ENCODE results near the gene PDE11A.

PDE11A gene

DNA sequence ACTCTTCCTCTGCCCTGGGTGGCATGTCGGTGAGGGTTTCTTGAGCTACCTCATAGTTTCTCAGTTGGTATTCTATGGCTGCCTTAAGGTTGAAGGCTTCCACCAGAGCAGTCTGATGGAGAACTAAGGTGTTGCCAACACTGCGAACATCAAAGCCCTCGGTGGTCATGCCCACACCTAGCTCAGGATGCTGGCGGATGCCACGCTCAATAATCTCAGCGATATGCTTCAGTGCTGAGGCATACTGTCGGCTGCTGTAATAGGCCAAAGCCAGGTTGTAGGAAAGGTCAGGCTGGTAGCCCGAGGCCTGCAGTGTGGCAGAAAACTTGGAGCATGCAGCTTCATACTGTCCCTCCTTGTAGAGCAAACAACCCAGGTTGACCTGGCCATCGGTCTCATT lies 454.7 kb downstream of the PDE11A start:
- no peak for DNase-seq

DNA sequence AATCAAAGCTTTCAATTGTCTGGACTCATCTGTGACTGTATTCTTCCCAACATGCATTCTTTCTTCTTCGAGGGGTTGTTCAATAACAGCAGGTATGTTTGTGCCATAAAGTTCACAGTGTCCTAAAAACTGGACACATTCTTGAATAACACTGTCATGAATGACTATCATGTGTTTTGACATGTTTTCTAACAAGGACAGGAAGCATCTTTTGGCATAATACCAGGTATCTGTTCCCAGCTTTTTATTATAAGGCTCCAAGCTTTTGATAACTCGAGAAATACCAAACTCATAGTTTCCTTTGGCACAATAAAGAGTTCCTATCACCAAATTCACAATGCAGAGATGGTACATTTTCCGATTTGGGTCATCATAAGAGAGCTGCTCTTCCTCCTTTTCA lies 455.8 kb downstream of the PDE11A start:
- DNase-seq, result no peak

DNA sequence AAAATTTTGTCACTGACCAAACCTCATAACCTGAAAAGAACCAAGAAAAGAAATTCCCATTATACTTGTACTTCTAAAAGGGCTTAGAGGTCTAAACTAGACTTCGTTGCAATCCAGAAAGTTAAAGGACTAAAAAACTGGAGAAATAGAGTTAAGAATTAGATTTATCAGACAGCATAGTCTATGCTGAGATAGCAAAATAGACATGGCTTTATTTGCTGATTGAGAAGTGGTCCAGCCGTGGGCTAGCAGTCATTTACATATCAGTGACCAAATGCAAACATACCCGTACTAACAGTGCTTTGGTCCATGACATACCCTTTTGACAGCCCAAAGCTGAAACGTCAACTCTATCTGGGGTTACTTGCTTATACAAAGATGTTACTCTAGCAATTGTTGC lies 456.5 kb downstream of the PDE11A start:
- no peak for DNase-seq

DNA sequence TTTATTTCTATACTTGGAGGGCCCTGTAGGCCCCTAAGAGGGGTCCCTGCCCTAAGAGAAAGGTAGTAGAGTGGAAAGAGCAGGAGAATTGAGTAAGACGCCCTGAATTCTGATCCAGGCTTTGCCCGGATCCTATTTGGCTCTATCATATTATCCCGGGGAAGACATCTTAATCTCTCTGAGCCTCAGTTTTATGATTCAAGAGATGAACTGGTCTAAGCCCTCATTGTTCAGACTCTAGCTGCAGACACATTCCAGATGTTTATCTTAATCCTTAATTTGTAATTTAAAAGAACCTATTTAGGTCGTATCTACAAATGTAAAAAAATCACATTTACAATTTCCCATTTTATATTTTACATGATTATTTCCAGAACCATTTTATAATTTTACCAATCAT lies 459.9 kb downstream of the PDE11A start:
- DNase-seq, result no peak

DNA sequence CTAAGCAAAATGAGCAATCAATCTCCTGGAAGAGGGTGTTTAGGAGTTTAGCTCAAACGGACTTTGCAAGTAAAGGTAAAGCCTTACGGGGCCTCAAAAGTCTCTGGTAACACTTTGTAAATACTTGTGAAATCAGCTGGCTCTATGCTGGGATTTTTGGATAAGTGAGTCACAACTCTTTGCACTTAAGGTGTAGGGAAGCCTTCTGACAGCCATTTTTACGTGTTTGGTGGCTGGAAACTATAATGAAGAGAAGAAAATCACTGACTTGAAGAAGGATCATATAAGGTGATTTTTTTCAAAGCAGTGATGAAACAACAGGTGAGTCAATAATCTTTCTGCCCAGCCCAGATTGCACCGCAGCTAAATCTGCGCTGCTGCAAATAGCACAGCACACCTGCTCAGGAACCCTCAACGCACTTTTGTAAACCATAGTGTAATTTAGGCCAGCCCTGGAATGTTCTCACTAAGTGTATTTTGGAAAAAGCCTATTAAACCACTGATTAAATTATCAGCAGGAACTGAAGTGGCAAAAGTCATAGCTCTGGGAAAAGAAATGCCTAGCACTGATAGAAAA lies 461.2 kb downstream of the PDE11A start:
- DNase-seq, result no peak

DNA sequence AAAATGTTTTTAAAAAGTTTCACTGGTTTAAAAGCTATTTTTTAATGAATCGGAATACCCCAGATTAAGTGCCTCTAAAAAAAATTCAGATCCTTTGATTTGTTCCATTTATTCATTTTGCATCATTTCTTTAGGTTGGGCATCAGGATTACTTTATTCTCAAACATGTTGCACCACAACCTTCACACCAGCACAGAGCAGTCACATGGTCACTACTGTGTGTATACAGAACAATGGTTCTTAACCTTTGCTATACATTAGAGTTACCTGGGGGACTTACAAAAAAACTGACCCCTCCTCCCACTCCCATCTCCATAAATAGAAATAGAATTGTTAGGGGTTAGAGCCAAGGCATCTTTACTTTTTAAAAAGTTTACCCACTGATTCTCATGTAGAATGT lies 461.8 kb downstream of the PDE11A start:
- DNase-seq, result no peak

DNA sequence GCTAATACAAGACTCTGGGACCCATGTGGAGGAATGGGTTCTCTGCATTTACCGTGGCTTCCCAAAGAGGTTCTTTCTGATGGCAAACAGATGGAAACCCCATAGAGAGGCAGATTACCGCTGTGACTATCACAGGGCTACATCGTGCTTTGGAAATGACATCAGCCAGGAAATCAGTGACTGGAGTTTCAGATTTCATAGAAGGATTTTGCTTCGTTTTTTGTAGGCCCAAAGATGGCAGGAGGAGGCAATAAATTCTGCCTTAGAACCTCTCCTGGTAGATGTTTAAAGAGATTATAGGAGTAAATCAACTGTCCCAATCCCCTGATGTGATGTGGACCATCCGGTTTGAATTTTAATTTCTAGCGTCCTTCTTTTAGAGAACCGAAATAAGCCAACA lies 465.9 kb downstream of the PDE11A start:
- DNase-seq, result no peak

DNA sequence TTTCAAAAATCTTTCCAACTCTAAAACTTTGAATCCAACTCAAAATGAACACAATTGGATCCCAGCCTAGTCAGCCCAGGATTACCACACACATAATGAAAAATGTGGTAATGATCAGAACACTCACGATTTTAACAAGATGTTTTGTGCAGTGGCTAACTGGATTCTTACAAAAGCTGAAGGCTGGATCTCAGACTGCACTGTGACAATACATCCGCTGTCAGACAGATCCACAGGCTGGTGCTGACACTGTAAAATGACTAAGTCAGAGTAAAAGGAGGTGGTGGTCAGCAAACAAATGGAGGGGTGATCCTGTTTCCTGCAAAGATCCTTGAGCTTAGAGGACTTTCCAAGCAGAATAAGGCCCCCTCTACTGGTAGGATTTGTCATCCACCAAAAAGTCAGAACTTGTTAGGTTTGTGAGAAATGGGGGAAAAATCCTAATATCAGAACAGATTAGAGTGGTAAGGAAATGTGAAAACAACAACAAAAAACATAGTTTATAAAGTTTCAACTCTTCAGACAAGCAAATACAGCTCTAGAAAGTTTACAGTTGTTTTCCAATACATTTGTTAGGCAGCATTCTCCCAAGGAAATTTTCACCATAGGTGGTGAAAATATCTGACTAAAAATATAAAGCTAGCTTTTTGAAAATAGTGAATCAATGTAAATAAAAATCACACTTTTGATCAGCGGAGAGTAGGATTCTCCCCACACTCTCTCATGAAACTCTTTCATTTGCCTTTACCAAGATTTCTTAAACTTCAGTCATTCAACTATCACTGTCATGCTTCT lies 468.1 kb downstream of the PDE11A start:
- peak; percentile 36 for DNase-seq

DNA sequence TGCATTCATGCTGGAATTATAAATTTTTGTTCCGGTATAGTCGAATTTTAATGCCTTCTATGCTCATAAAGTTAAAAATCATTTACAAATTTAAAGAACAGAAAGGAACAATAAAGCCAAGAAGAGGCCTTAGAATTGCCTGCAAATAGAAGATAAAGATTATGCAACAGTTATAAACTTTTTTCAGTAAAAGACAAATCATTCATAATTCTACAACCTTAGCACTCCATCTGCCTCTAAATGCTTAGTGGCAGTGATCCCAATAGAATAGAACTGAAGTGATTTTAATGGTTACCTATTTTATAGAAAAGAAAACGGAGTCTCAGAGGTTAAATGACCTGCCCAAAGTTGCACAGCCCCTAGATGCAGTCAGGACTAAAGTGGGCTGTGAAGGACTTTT lies 468.8 kb downstream of the PDE11A start:
- no peak for DNase-seq

DNA sequence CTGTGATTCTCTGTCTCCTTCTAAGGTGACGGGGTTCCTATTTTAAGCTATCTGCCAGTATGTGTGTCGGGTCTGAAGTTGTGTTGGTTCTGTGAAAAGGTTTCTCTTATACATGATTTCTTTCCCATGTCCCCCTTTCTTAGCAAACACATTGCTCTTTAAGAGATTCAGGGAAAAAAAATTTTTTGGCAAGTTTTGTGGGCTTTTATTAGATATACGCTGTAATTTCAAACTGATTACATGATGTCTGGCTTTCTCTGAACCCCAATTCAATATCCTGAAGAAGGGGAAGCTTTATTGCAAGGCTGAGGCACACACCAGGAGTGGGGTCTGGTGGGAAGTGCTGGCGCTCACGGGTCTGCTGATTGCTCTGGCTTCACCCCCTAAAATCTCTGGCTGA lies 469.4 kb downstream of the PDE11A start:
- DNase-seq, result no peak

DNA sequence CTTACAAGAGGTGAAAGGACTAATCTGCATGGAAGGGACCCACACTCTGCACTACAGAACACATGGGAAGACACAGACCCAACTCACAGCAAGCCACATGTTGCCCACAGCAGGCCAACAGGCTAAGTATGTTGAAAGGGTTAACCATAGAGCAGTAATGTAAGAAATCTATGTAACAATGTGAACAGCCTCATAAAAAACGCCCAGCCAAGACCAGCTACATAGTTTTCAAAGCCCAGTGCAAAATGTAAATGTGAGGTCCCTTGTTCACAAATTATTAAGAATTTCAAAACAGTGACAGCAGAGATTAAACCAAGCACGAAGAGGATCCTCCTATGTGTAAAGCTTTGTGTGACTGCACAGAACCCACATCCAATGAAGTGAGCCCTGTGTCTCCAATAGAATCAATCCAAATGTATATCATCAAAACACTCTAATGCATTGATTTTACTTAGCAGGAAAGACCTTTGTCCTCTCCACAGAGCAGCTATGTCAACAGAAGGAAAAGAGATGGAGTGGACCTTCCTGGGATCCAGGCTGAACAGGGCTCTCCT lies 469.9 kb downstream of the PDE11A start:
- no peak for DNase-seq

DNA sequence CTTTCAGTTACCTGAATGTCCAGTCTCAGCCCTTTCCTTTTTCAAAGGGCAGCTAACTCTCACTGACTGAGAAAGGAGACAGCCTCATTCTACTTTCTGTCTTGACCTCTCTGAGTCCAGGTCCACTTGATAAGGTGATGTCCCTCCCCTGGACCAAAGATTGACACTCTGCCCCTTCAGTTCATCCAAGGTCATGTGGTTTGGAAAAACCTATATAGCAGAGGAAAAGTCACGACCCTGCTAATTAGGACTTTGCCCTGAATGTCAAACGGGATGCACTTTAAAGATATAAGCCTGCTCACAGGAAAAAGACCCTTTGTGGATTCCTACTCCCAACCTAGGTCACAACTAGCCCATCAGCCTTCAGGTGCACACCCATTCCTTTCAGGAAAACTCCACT lies 471.7 kb downstream of the PDE11A start:
- no peak for DNase-seq

DNA sequence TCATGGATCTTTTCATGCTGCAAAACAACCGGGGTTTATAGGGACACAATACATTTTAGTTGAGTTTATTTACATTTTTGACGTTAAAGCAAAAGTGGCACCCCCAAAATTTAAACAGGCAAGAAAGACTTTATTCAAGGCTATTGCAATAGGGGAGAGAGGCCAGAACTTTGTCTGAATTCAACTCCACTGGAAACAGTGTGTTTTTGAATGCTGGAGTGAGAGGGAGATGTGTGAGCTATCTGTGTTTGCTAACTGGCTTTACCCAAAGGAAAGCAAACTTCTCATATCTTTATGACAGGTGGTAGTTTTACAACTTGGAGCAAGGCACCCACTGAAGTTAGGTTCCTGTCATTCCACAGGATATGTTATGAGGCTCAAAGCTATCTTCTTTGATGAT lies 472.6 kb downstream of the PDE11A start:
- DNase-seq, result no peak

DNA sequence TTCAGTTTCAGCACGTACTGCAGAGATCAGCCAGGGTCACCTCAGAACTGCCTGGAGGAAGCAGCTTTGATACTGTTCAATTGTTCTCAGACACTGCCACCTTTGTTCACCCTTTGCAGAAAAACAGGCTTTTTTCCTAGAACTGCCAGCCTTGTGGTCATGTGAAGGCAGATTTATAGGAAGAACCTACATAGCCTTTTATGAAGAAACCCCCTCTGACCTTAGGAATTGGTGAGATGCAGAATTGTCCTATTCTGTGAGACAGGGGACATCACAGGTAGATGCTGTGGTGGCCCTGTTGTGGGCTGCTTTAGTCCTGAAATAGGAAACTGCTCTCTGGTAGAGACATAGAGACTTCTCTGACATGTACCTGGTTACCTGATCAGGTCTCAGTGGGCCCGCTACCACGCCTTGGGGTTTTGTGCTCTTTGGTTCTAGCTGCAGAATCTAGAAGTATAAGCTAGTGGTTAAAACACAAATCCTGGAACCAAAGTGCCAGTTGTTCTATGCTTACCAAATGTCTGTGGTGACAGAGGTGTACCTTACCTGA lies 473.4 kb downstream of the PDE11A start:
- no peak for DNase-seq

DNA sequence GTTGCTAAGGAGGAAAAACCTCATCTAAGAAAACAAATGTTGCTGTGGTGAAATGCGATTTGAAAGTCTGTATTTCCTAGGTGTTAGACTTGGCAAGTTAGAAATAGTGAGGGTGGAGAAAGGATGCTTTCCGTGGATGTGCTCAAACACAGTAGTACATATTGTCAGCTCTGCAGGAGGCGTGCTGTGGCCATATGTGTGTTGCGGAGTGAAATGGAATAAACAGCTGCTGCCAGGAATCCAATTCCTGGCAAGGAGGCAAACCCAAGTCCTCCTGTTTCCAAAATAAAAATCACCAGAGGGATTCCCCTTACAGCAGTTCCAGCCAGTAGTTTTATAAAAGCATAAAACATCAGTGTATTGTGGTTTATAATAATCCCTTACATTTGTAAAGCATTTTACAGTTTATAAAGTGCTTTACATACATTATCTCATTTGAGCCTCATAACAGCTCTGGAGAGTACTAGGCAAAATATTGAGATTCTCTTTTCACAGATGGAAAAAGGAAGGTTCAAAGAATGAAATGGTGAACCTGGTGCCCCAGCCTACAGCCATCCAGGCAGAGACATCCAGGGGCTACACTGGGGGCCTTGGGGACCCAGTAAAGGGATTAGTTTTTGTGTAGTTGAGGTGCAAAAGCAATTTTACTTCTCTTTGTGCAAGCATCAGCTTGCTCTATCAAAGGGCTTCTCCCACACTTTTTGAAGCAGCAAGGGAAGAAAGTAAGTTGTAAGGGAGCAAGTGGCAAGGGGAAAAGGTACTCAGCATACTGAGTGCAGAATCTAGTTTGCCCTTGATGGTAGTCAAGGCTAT lies 474.0 kb downstream of the PDE11A start:
- no peak for DNase-seq

DNA sequence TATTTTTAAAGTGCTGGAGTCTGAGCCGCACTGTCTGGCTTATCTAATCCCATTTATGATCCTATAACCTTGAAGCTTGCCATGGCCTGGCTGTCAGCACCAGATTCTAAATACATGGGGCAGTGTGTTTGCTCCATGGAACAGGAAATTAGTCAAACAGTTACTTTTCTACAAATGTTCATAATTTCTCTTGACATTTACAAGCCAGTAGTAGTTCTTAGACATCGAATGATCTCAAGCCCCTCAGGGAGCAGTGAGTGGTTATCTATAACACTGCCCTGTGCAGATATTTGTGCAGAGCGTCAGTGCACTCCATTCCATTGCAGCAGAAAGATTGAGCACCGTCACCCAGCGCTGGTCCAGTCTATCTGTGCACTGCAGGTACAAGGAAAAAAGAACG lies 474.8 kb downstream of the PDE11A start:
- DNase-seq, result no peak

DNA sequence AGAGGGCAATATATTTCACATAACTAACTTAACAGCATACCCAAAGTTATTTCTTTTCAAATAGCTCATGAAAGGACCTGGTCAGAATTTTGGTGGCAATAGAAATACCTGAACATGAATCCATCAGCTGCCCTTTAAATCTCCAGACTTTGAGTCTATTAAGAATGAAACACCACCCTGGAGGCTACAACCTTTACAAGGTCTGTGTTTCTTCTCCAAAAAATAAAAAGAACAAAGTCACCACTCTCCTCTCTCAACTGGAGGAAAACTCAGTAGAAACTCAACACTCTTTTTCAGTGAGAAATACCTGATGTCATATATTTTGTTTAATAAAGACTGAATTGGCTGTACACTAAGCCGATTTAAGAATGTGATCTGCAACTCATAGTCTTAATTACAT lies 475.7 kb downstream of the PDE11A start:
- no peak for DNase-seq

DNA sequence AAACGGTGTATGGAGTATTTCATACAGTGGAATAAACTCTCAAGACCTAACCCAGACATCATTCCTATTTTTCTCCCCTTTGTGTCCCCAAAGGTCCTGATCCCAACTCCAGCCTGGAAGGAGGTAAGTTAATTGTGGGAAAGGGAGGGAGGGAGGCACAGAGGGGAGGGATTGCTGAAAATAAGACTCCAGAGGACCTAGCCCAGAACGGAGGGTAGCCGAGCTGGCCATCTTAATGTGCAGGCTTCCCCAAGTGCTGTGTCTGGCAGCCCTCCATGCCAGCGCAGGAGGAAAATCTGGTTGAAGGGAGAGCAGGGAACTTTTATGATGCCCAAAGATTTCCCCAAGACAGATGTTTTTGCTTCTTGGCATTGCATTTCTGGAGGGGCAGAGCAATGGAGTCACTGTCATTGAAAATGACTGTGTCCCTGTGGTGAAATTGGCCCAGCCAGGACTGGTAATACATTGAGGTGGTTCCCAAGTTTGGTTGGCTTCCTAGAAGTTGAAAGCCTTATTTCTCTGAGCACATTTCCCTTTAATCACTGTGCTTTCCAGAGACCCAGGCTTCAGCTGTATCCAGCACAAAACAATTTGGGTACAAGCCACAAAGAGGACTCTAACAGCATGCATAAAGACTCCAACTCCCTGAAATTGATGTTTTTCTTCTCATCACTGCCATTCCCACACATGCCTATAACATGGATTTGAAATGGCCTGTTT lies 477.3 kb downstream of the PDE11A start:
- no peak for DNase-seq

DNA sequence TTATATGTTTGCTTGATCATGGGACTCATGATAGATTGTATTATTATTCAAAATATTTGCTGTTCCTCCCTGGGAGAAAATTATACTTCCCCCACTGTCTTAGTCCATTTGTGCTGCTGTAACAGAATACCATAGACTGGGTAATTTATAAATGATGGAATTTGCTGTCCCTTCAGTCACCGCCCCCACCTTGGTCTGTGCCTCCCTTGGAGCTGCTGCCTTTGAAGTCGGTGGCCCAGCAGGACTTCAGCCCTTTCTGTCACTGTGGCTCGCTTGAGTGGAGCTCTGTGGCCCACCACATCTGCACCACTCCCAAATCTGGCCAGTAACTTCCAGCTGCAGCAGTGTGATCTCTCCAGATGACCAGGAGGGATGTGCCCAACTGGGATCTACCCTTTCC lies 479.2 kb downstream of the PDE11A start:
- no peak for DNase-seq

DNA sequence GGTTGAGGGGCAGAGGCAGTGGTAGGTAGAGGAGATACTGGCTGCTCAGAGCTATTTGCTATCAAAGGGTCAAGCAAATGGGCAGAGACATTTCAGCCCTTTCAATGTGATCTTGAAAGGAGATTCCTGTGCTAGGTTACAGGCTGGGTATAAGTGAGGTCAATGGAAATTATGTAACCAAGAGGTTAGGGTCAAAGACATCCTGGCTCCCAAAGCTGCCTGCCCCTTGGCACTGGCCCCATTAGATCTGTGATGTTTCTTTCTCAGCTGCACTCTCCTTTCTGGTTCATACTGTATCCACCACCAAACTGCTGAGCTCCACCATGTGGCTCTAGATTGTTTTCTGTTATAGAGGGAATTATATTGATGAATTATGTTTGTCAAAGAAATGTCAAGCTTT lies 479.6 kb downstream of the PDE11A start:
- no peak for DNase-seq

DNA sequence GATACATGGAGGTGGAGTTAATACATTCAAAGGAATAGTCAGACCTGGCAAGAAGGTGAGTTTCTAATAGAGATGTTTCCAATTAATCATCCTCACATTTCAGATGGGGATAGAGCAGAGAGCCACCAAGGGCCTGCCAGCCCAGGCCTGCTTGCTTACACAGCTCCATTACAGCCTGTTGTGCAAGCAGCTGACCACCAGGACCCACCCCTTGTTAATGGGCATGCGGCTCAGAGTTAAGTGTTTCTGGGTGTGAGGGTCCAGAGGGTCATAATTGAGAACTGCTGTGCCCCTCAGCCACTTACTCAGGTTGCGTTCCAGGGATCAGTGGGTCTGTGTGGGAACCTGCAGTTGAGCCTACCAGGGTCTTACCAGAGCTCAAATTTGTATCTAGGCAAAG lies 480.2 kb downstream of the PDE11A start:
- DNase-seq, result no peak

DNA sequence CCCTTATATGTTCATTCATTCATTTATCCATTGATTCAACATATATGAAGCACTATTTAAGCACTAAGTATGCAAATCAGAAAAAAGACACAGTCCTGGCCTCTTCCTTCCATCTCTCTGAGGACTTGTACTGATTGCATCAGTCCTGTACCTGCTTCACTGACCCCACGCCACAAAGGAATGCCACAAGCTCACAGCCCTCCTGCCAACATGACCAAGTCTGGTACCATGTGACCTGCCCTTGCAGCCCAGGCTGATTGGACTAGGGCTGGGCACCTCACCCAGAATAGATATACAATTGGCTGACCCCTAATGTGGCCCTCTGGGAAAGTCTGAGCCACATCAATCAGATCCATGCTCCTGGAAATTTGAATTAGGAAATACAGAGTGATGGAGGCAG lies 483.4 kb downstream of the PDE11A start:
- no peak for DNase-seq

DNA sequence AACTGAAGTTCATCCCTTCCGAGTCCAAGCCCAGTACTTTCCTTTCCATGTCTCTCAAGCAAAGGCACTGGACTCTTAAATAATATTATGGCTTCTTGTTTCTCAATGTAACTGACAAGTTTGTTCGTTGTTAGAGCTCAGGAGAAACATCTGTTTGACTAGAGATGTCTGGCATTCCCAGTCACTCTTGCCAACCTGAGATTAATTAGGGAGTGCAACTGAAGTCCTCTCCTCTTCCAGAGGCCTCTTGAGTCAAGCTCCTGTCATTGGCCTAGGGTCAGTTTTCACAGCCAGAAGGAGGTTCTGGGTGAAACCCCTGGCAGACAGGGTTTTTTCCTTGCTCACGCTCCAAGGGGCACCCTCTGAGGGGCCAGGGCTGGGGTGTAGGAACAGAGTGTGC lies 483.9 kb downstream of the PDE11A start:
- no peak for DNase-seq

All from MV-4-11 (cell line).